DOHH2 (cell line): ENCODE data around the gene PIP4K2B.

Experiments
- CTCF ChIP-seq: fragments of 200-600 bp; sonication (generic); IDR thresholded peaks from one replicate; pipeline ENCODE4 v1.5.1; 2014; ENCODE audit warnings: antibody characterized with exemption, mild to moderate bottlenecking, low read depth, low read length; ENCODE audit not compliant: poor library complexity, severe bottlenecking
- EZH2phosphoT487 ChIP-seq: fragments of 200-600 bp; sonication (generic); IDR thresholded peaks from 2 replicates; pipeline ENCODE4 v1.6.1; 2017; ENCODE audit warnings: borderline replicate concordance, mild to moderate bottlenecking, antibody characterized with exemption, low read length, moderate library complexity, mixed read lengths

- TF ChIP-seq CTCF (no peak), EZH2phosphoT487 (no peak)
Observed at GRCh38 chr17:38750312-38751121, 48.8 kb downstream of the PIP4K2B start.
